Measurements from ENCODE around the gene TMEM108. TPM values are rescaled to one million over a fixed set of nuclear protein-coding genes. Genes with fewer than 3 reads are reported as not detected.
"Not testable (repeated sequence)": the region's sequence is repeated elsewhere in the genome, so short reads cannot be mapped to it uniquely, and the experiment has no call there.

Gene TMEM108
- total RNA-seq (2022) (not detected in 2 replicates), Bru-seq, nascent RNA (percentile 3 among the genes with signal in this experiment), BruChase-seq, experiment 1, labeled RNA remaining after a 2-hour chase (percentile 8 among the genes with signal in this experiment), BruChase-seq, experiment 2, labeled RNA remaining after a 6-hour chase (percentile 4 among the genes with signal in this experiment)
- long read RNA-seq, partial matches to known transcripts: 0 of 3 reads
- long read RNA-seq, other reads (novel, unspliced or antisense): 3 of 3 reads

GRCh38 chr3:133038089-133038730 lies at the start of gene TMEM108:
TSS of gene TMEM108 (plus strand) at chr3:133038391.
- no peak within 1 kb of the TSS for H3K4me3 ChIP-seq (ENCODE audit: low read depth, low read length)
- TF ChIP-seq CTCF (IDR thresholded peaks at IDR 0.05; ENCODE audit: insufficient read depth in 1 of 2, low read depth in 1 of 2, low read length in 1 of 2, severe bottlenecking in 1 of 2, unreplicated experiment in 1 of 2): no peak
- CTCF ChIA-PET: no interaction called here
- Mint-ChIP-seq H3K9me3 (ENCODE audit: unreplicated experiment) (no peaks in the 10 kb centered on the region), H3K27me3 (ENCODE audit: insufficient read depth, unreplicated experiment) (peaks cover 10% of the 10 kb centered on the region), H3K27ac (ENCODE audit: unreplicated experiment) (no peak within 1 kb of the TSS), H3K4me3 (ENCODE audit: unreplicated experiment) (no peak within 1 kb of the TSS), H3K4me1 (ENCODE audit: low read depth, unreplicated experiment) (no peaks in the 10 kb centered on the region), H3K36me3 (ENCODE audit: insufficient read depth, unreplicated experiment) (no peaks in the 10 kb centered on the region)
- 0 out of 2 replicates have a peak, but pooled peaks cover 1% of the 10 kb centered on the region for H3K27me3 ChIP-seq (replicated peaks; ENCODE audit: control insufficient read depth, insufficient read depth, low read length)
- intact Hi-C loops (cut with micrococcal nuclease; ENCODE audit: unreplicated experiment): no loop called here
- no peaks in the 10 kb centered on the region for H3K4me1 ChIP-seq
- no peak for DNase-seq
- H3K9me3 ChIP-seq: no peaks in the 10 kb centered on the region
- no TSS peak for BruUV-seq (replicated peaks)
- POLR2A ChIA-PET: no interaction called here
- H3K36me3 ChIP-seq (ENCODE audit: control insufficient read depth, insufficient read depth, low read length): no peaks in the 10 kb centered on the region

GRCh38 chr3:132995971-132996370 lies 42.2 kb upstream of the TMEM108 start:
- no peaks in the 10 kb centered on the region for H3K4me1 ChIP-seq
- H3K36me3 Mint-ChIP-seq (ENCODE audit: insufficient read depth, unreplicated experiment): no peaks in the 10 kb centered on the region
- ChIA-PET POLR2A (no interaction called here), CTCF (no interaction called here)
- no peaks in the 10 kb centered on the region for H3K27me3 ChIP-seq (replicated peaks; ENCODE audit: control insufficient read depth, insufficient read depth, low read length)
- H3K9me3 Mint-ChIP-seq (ENCODE audit: unreplicated experiment): no peaks in the 10 kb centered on the region
- no peak overlapping the region for H3K27ac Mint-ChIP-seq (ENCODE audit: unreplicated experiment)
- intact Hi-C loops (cut with micrococcal nuclease; ENCODE audit: unreplicated experiment): no loop called here
- H3K36me3 ChIP-seq (ENCODE audit: control insufficient read depth, insufficient read depth, low read length): no peaks in the 10 kb centered on the region
- peaks cover 12% of the 10 kb centered on the region for H3K27me3 Mint-ChIP-seq (ENCODE audit: insufficient read depth, unreplicated experiment)
- no peaks in the 10 kb centered on the region for H3K9me3 ChIP-seq
- H3K4me1 Mint-ChIP-seq (ENCODE audit: low read depth, unreplicated experiment): no peaks in the 10 kb centered on the region
- BruUV-seq (replicated peaks): no TSS peak
- no peak overlapping the region for H3K4me3 Mint-ChIP-seq (ENCODE audit: unreplicated experiment)
- no peak for TF ChIP-seq CTCF (IDR thresholded peaks at IDR 0.05; ENCODE audit: insufficient read depth in 1 of 2, low read depth in 1 of 2, low read length in 1 of 2, severe bottlenecking in 1 of 2, unreplicated experiment in 1 of 2)
- no peak for DNase-seq
- H3K4me3 ChIP-seq (ENCODE audit: low read depth, low read length): no peak overlapping the region

DNA sequence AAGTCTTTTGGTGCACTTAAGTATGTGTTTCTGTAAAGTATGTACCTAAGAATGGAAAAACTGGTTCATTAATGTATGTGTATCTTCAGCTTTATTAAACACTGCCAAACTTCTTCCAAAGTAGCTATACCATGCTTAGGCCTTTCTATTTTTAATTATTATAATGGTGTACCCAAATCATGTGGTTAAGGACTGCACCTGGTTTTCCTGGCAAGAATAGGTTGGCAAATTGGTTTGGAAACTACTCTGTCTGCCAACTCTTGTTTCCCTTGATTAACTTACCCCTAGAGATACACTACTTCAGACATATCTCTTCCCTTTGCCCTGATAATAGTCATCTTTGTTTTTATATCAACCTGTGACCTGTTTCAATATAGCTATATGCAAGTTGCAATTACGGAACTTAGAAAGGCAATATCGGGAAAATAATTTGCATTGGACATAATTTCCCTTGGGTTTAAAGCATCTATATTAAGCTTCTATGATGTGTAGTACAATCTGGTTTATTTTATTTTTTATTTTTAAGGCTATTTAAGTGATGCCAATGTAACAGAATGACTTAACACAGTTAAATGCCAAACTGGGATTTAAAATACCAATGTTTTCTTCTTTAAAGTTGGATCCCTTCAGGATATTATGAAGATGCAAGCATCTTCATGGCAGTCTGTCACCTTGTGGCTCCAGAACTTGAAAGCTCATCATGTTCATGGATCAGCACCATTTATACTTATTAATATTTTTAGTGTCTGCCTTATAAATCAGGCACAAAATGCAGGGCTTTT lies 40.6 kb upstream of the TMEM108 start:
- H3K36me3 Mint-ChIP-seq (ENCODE audit: insufficient read depth, unreplicated experiment): no peaks in the 10 kb centered on the region
- H3K4me3 Mint-ChIP-seq (ENCODE audit: unreplicated experiment): no peak overlapping the region
- BruUV-seq (replicated peaks): no TSS peak
- Histone ChIP-seq H3K27me3 (replicated peaks; ENCODE audit: control insufficient read depth, insufficient read depth, low read length) (no peaks in the 10 kb centered on the region), H3K4me1 (no peaks in the 10 kb centered on the region), H3K36me3 (ENCODE audit: control insufficient read depth, insufficient read depth, low read length) (no peaks in the 10 kb centered on the region), H3K4me3 (ENCODE audit: low read depth, low read length) (no peak overlapping the region), H3K9me3 (no peaks in the 10 kb centered on the region)
- H3K9me3 Mint-ChIP-seq (ENCODE audit: unreplicated experiment): no peaks in the 10 kb centered on the region
- peaks cover 12% of the 10 kb centered on the region for H3K27me3 Mint-ChIP-seq (ENCODE audit: insufficient read depth, unreplicated experiment)
- CTCF ChIA-PET: no interaction called here
- H3K27ac Mint-ChIP-seq (ENCODE audit: unreplicated experiment): no peak overlapping the region
- no peak for DNase-seq
- intact Hi-C loops (cut with micrococcal nuclease; ENCODE audit: unreplicated experiment): no loop called here
- POLR2A ChIA-PET: no interaction called here
- no peaks in the 10 kb centered on the region for H3K4me1 Mint-ChIP-seq (ENCODE audit: low read depth, unreplicated experiment)
- TF ChIP-seq CTCF (IDR thresholded peaks at IDR 0.05; ENCODE audit: insufficient read depth in 1 of 2, low read depth in 1 of 2, low read length in 1 of 2, severe bottlenecking in 1 of 2, unreplicated experiment in 1 of 2): no peak

DNA sequence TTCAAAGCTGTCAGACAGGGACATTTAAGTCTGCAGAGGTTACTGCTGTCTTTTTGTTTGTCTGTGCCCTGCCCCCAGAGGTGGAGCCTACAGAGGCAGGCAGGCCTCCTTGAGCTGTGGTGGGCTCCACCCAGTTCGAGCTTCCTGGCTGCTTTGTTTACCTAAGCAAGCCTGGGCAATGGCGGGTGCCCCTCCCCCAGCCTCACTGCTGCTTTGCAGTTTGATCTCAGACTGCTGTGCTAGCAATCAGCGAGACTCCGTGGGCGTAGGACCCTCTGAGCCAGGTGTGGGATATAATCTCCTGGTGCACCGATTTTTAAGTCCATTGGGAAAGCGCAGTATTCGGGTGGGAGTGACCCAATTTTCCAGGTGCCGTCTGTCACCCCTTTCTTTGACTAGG lies 33.2 kb upstream of the TMEM108 start:
- H3K9me3 Mint-ChIP-seq (ENCODE audit: unreplicated experiment): peaks cover 12% of the 10 kb centered on the region

More for the DNA sequence above, 33.2 kb upstream of the TMEM108 start:
- H3K9me3 ChIP-seq; H3K27ac Mint-ChIP-seq (ENCODE audit: unreplicated experiment); H3K27me3 ChIP-seq (replicated peaks; ENCODE audit: control insufficient read depth, insufficient read depth, low read length); H3K4me1 Mint-ChIP-seq (ENCODE audit: low read depth, unreplicated experiment); intact Hi-C loops (cut with micrococcal nuclease; ENCODE audit: unreplicated experiment); H3K4me1 ChIP-seq; CTCF ChIA-PET; DNase-seq; H3K4me3 ChIP-seq (ENCODE audit: low read depth, low read length); H3K36me3 Mint-ChIP-seq (ENCODE audit: insufficient read depth, unreplicated experiment); H3K36me3 ChIP-seq (ENCODE audit: control insufficient read depth, insufficient read depth, low read length); H3K27me3 Mint-ChIP-seq (ENCODE audit: insufficient read depth, unreplicated experiment); BruUV-seq (replicated peaks); POLR2A ChIA-PET: not testable (repeated sequence)
- peak overlapping the region; percentile 27 for H3K4me3 Mint-ChIP-seq (ENCODE audit: unreplicated experiment)

Measured in Caco-2 (cell line).